Upper lobe of right lung (tissue), 1 donor: ENCODE measurements around the gene MEI4. TPM values are rescaled to one million over a fixed set of nuclear protein-coding genes. Genes with fewer than 3 reads are reported as not detected.
"Not testable (repeated sequence)": the region's sequence is repeated elsewhere in the genome, so short reads cannot be mapped to it uniquely, and the experiment has no call there.

ENCODE experiments used
- ATAC-seq: fragments of 200-7000 bp; cut with Tn5 transposase; one replicate; pipeline ENCODE4 v1.9.1; 2020; ENCODE audit warnings: mild to moderate bottlenecking, moderate library complexity
- DNase-seq: peaks from one replicate; pipeline ENCODE4 v3.0.0-alpha.2; 2020
- H3K27ac ChIP-seq: fragments of 200-600 bp; one replicate; pipeline ENCODE4 v1.8.0; 2022
- H3K27me3 ChIP-seq: fragments of 200-600 bp; one replicate; pipeline ENCODE4 v1.8.0; 2022; ENCODE audit warnings: mild to moderate bottlenecking
- H3K36me3 ChIP-seq: fragments of 200-600 bp; one replicate; pipeline ENCODE4 v1.8.0; 2022
- H3K4me1 ChIP-seq: fragments of 200-600 bp; one replicate; pipeline ENCODE4 v1.8.0; 2022
- H3K4me3 ChIP-seq: fragments of 200-600 bp; one replicate; pipeline ENCODE4 v1.8.0; 2022; ENCODE audit warnings: mild to moderate bottlenecking
- H3K9me3 ChIP-seq: fragments of 200-600 bp; one replicate; pipeline ENCODE4 v1.8.0; 2022
- CTCF ChIP-seq: fragments of 200-600 bp; IDR thresholded peaks from one replicate; pipeline ENCODE4 v1.8.0; 2022; ENCODE audit warnings: antibody characterized with exemption
- intact Hi-C: fragments of 100-400 bp; cut with DNase I; formaldehyde crosslinking; loops from one replicate; pipeline ENCODE4 v1.11.0; 2022
- total RNA-seq: library from RNA; stranded (reverse); fragmentation: NEBNext Ultra II Directional; extraction: Animal tissue kit (Norgen Biotek cat#: 25700); gene quantifications from one replicate; pipeline ENCODE4 v1.2.1, GENCODE V29; 2021
- donor health status: DM: no; HTN: yes; CAD: no; lungs with severe emphysema.

MEI4 gene
- total RNA-seq, 1 donor from 2014 or later: not detected

GRCh38 chr6:77638129-77638830 is 14.6 kb upstream of the MEI4 start:
- Histone ChIP-seq H3K4me3 (no peak overlapping the region), H3K36me3 (no peaks in the 10 kb centered on the region), H3K9me3 (no peaks in the 10 kb centered on the region), H3K4me1 (no peaks in the 10 kb centered on the region), H3K27ac (no peak overlapping the region), H3K27me3 (no peaks in the 10 kb centered on the region)
- DNase-seq (no peak), ATAC-seq (no peak)
- TF ChIP-seq CTCF: no peak
- intact Hi-C loops: no loop called here

- TF ChIP-seq CTCF: no peak
- Histone ChIP-seq H3K36me3 (no peaks in the 10 kb centered on the region), H3K9me3 (no peaks in the 10 kb centered on the region), H3K27ac (no peak overlapping the region), H3K27me3 (no peaks in the 10 kb centered on the region), H3K4me3 (no peak overlapping the region), H3K4me1 (no peaks in the 10 kb centered on the region)
- DNase-seq (no peak), ATAC-seq (no peak)
- intact Hi-C loops: no loop called here
These were observed 8.6 kb upstream of the MEI4 start for GRCh38 chr6:77644102-77644705.

GRCh38 chr6:77650098-77650663 is 2.7 kb upstream of the MEI4 start:
- H3K27ac ChIP-seq: no peak overlapping the region

GRCh38 chr6:77653816-77654215 is 977 bp downstream of the MEI4 start:
- no peak overlapping the region for H3K4me3 ChIP-seq
- no peak for TF ChIP-seq CTCF
- no peaks in the 10 kb centered on the region for H3K27me3 ChIP-seq
- no peak for ATAC-seq
- no peaks in the 10 kb centered on the region for H3K4me1 ChIP-seq
- DNase-seq: no peak
- no peaks in the 10 kb centered on the region for H3K9me3 ChIP-seq
- H3K27ac ChIP-seq: no peak overlapping the region
- intact Hi-C loops: no loop called here
- H3K36me3 ChIP-seq: no peaks in the 10 kb centered on the region

More at GRCh38 chr6:77650098-77650663, 2.7 kb upstream of the MEI4 start:
- Histone ChIP-seq H3K4me1 (no peaks in the 10 kb centered on the region), H3K36me3 (no peaks in the 10 kb centered on the region), H3K27me3 (no peaks in the 10 kb centered on the region), H3K9me3 (no peaks in the 10 kb centered on the region), H3K4me3 (peak overlapping the region; percentile 18)
- no peak for TF ChIP-seq CTCF
- intact Hi-C loops: no loop called here
- peak; percentile 67 for DNase-seq
- peak; percentile 63 for ATAC-seq

- H3K4me3 ChIP-seq, H3K4me1 ChIP-seq, intact Hi-C loops, H3K9me3 ChIP-seq, H3K36me3 ChIP-seq, H3K27ac ChIP-seq, H3K27me3 ChIP-seq, DNase-seq, ATAC-seq: not testable (repeated sequence)
These were observed 2.2 kb downstream of the MEI4 start for GRCh38 chr6:77655035-77655434.

- intact Hi-C loops: no loop called here
These were observed 4.3 kb downstream of the MEI4 start for GRCh38 chr6:77656999-77657764.

More at GRCh38 chr6:77656999-77657764, 4.3 kb downstream of the MEI4 start:
- Histone ChIP-seq H3K36me3 (no peaks in the 10 kb centered on the region), H3K27me3 (no peaks in the 10 kb centered on the region), H3K4me1 (no peaks in the 10 kb centered on the region), H3K4me3 (no peak overlapping the region), H3K27ac (no peak overlapping the region), H3K9me3 (no peaks in the 10 kb centered on the region)
- TF ChIP-seq CTCF: no peak
- ATAC-seq: no peak
- no peak for DNase-seq
